GM10847 (cell line): Measurements from ENCODE around the gene USP3.

ENCODE experiments used
- POLR2A ChIP-seq: IDR thresholded peaks from 2 replicates; pipeline ENCODE4 v1.6.1; 2011; ENCODE audit not compliant: insufficient read length; ENCODE audit errors: extremely low read depth

The USP3 gene

GRCh38 chr15:63502843-63503738 is 1.3 kb upstream of the USP3 start:
- TF ChIP-seq POLR2A = peak; percentile 49

GRCh38 chr15:63503739-63504246 is 600 bp upstream of the USP3 start:
- no peak for TF ChIP-seq POLR2A

- no peak for TF ChIP-seq POLR2A
Observed at GRCh38 chr15:63504979-63505841, 817 bp downstream of the USP3 start.

GRCh38 chr15:63505842-63506222 is 1.4 kb downstream of the USP3 start:
- no peak for TF ChIP-seq POLR2A

GRCh38 chr15:63506537-63507035 is 2.2 kb downstream of the USP3 start:
- TF ChIP-seq POLR2A = no peak

- TF ChIP-seq POLR2A = no peak
Observed at GRCh38 chr15:63507878-63508818, 3.8 kb downstream of the USP3 start.

- TF ChIP-seq POLR2A = no peak
Observed at GRCh38 chr15:63509056-63509954, 4.9 kb downstream of the USP3 start.

GRCh38 chr15:63509955-63510940 is 5.9 kb downstream of the USP3 start:
- no peak for TF ChIP-seq POLR2A

- TF ChIP-seq POLR2A = no peak
Observed at GRCh38 chr15:63512148-63512547, 7.8 kb downstream of the USP3 start.

GRCh38 chr15:63513271-63513670 is 8.9 kb downstream of the USP3 start:
- TF ChIP-seq POLR2A = no peak

GRCh38 chr15:63513728-63514127 is 9.3 kb downstream of the USP3 start:
- no peak for TF ChIP-seq POLR2A

- no peak for TF ChIP-seq POLR2A
Observed at GRCh38 chr15:63514531-63514943, 10.1 kb downstream of the USP3 start.
